UCSD-AML1 (cell line): ENCODE measurements around the gene PTGES2.

ENCODE experiments used
- DNase-seq: peaks from one replicate; lab custom pipeline; 2025; ENCODE audit not compliant: unreplicated experiment; lab: John Stamatoyannopoulos, UW

The PTGES2 gene

GRCh38 chr9:128153947-128154695, 26.6 kb upstream of the PTGES2 start:
- DNase-seq, result no peak

- no peak for DNase-seq
Observed at GRCh38 chr9:128153060-128153946, 25.8 kb upstream of the PTGES2 start.

GRCh38 chr9:128152133-128153059, 24.9 kb upstream of the PTGES2 start:
- DNase-seq, result no peak

- no peak for DNase-seq
Observed at GRCh38 chr9:128151309-128152132, 24.0 kb upstream of the PTGES2 start.

- DNase-seq, result peak; percentile 57
Observed at GRCh38 chr9:128150594-128151308, 23.2 kb upstream of the PTGES2 start.

GRCh38 chr9:128149951-128150593, 22.5 kb upstream of the PTGES2 start:
- peak; percentile 61 for DNase-seq

GRCh38 chr9:128149001-128149701, 21.6 kb upstream of the PTGES2 start, which contains the start of gene LCN2:
LCN2 (plus strand) TSS chr9:128149453; CDS start chr9:128149526, 73 bp downstream.
- DNase-seq, result no peak

GRCh38 chr9:128148509-128149000, 21.0 kb upstream of the PTGES2 start:
- no peak for DNase-seq

- DNase-seq, result no peak
Observed at GRCh38 chr9:128146591-128147120, 19.1 kb upstream of the PTGES2 start.

GRCh38 chr9:128145951-128146351, 18.4 kb upstream of the PTGES2 start:
- no peak for DNase-seq

- DNase-seq, result no peak
Observed at GRCh38 chr9:128145536-128145935, 18.0 kb upstream of the PTGES2 start.

- DNase-seq, result no peak
Observed at GRCh38 chr9:128144239-128145181, 17.0 kb upstream of the PTGES2 start.

- no peak for DNase-seq
Observed at GRCh38 chr9:128143525-128144238, 16.2 kb upstream of the PTGES2 start.

GRCh38 chr9:128142596-128142995, 15.1 kb upstream of the PTGES2 start:
- DNase-seq, result no peak

GRCh38 chr9:128142061-128142460, 14.5 kb upstream of the PTGES2 start:
- peak; percentile 50 for DNase-seq

GRCh38 chr9:128141604-128142003, 14.1 kb upstream of the PTGES2 start:
- no peak for DNase-seq
